CD4-positive, alpha-beta T cell treated with Interleukin-17A for 1 hour (primary cell): Measurements from ENCODE around the gene ZRANB1.

Experiments used
- DNase-seq: peaks from one replicate; pipeline ENCODE4 v3.0.0-alpha.2; 2020

ZRANB1 gene

GRCh38 chr10:124923684-124924083 lies 18.2 kb upstream of the ZRANB1 start:
- no peak for DNase-seq

DNA sequence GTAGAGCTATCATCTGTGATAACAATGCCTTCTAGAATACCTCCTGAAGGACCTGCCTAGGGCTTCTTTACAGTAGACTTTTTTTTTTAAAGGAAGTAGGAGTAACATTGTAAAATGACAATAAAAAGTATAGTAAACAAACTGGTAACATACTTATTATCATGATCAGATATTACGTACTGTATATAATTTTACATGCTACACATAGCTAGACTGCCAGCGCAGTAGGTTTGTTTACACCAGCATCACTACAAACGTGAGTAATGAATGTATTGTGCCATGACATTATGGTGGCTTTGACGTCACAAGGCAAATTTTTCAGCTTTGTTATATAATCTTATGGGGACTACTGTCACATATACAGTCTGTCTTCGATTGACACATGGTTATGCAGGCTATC lies 15.4 kb upstream of the ZRANB1 start:
- DNase-seq: no peak

DNA sequence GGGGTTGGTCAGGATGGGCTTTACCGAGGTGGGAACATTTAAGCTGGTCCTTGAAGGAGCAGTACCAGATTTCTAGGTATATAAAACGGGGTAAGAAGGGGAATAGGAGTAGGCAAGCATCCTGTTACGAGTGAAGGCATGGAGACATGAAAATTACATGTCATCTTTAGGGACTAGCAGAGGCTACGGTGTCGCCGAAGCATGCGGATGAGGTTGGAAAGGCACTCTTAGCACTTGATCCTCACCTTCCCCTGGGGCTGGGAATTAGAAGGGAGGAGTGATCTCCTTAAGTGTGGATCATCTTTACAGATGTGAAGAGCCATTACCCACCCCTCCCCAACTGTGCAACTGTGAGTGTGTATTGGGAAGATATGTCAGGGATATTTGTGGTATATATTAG lies 13.8 kb upstream of the ZRANB1 start:
- DNase-seq: no peak

GRCh38 chr10:124928545-124928944 lies 13.4 kb upstream of the ZRANB1 start:
- no peak for DNase-seq

- DNase-seq: no peak
Measured at GRCh38 chr10:124935946-124936345, 6.0 kb upstream of the ZRANB1 start.

DNA sequence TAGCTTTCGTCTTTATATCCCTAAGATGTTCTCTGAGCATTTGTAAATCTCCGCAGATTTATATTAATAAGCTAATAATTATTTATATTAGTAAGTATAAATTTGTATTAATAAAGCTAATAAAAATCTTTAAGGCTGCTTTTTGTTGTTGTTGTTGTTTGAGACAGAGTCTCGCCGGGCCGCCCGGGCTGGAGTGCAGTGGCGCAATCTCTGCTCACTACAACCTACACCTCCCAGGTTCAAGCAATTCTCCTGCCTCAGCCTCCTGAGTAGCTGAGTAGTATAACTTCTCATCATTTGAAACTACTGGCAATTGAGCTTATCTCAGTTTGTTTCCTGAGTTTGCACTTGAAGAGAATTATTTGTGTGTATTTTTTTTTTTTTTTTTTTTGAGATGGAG lies 5.1 kb upstream of the ZRANB1 start:
- no peak for DNase-seq

- DNase-seq: no peak
Measured at GRCh38 chr10:124939290-124939689, 2.6 kb upstream of the ZRANB1 start.

DNA sequence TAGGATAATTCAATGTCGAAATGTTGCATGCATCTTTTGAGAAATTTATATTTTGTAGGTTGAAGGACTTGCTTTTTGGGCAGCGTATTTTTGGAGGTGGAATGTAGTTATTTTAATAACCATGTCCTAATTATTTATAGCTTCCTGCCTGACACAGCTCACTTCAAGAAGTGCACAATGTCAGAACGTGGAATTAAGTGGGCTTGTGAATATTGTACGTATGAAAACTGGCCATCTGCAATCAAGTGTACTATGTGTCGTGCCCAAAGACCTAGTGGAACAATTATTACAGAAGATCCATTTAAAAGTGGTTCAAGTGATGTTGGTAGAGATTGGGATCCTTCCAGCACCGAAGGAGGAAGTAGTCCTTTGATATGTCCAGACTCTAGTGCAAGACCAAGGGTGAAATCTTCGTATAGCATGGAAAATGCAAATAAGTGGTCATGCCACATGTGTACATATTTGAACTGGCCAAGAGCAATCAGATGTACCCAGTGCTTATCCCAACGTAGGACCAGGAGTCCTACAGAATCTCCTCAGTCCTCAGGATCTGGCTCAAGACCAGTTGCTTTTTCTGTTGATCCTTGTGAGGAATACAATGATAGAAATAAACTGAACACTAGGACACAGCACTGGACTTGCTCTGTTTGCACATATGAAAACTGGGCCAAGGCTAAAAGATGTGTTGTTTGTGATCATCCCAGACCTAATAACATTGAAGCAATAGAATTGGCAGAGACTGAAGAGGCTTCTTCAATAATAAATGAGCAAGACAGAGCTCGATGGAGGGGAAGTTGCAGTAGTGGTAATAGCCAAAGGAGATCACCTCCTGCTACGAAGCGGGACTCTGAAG lies 620 bp downstream of the ZRANB1 start:
- no peak for DNase-seq

DNA sequence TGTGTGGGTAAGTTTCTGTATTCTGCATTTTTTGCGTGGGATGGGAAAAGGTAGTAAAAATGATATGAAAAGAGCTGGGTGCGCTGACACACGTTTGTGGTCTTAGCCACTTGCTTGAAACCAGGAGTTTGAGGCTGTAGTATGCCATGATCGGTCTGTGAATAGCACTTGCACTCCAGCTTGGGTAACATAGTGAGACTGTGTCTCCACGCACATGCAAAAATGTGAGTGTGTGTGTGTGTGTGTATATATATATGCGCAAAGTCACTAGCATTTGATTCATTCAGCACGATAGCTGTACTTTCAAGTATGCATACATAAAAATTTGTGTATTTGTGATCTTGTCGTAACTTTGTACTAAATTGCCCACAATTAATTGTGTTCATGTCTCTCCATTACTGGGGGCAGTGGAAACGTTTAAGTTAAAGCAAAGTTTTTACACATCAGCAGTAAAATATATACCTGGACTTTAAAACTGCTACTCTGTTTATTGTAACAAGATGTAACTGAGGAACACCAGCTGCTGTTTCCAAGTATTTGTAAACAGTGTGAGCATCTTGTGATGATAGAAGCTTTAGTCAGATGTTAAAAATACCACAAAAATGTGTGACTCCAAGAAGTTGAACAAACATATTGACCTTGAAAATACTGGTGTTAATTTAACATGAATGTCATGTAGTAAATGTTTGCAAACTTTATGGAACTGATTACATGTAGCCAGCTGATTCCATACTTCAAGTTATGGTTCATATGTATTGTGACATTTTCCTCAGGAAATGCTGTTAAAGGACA lies 1.6 kb downstream of the ZRANB1 start:
- DNase-seq: no peak

DNA sequence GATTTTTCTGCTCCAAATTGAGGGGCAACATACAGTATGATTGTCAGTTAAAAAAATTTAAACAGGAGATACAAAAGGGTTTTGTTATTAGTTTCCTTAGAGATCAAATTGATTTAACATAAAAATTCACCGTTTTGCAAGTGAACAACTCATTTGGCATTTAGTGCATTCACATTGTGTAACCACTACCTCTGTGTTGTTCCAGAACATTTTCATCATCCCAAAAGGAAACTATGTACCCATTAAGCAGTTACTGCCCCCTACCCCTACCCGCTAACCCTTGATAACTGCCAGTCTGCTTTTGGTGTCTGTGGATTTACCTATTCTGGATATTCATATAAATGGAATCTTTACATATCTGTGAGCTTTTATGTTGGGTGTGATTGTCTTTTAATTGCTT lies 3.1 kb downstream of the ZRANB1 start:
- no peak for DNase-seq

DNA sequence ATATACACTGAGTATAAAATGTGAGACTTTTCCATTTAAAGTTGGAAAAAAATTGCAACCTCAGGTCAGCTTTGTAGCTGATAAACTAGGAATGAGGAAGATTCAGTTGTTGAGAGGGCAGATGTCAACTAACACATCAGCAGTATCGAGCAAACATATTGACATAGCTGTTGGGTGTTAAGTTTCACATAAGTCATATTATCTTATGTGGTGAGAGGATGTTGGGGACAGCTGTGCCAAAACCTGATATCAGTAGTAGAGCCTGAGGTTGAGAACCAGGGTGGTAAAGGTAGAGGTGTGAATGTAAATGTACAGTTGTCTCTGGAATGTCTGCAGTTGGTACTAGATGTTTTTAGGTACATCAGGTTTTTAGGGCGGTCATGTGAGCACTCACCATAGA lies 5.0 kb downstream of the ZRANB1 start:
- DNase-seq: no peak

- DNase-seq: no peak
Measured at GRCh38 chr10:124949543-124949942, 7.6 kb downstream of the ZRANB1 start.

GRCh38 chr10:124952123-124952522 lies 10.2 kb downstream of the ZRANB1 start:
- no peak for DNase-seq

- no peak for DNase-seq
Measured at GRCh38 chr10:124953421-124953820, 11.5 kb downstream of the ZRANB1 start.

DNA sequence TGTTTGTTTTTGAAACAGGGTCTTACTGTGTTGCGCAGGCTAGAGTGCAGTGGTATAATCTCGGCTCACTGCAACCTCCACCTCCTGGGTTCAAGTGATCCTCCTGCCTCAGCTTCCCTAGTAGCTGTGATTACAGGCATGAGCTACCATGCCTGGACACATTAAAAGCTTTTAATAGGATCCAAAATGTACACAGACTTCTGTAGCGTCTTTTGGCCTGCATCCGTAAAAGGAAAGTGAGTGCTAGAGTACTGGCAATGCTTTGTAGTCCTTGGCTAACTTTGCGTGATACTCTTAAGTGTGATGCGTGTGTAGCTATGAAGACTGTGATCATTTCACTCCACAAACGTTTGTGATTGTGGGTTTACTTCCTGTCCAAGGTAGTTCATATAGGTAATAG lies 13.3 kb downstream of the ZRANB1 start:
- no peak for DNase-seq

GRCh38 chr10:124955868-124956267 lies 13.9 kb downstream of the ZRANB1 start:
- no peak for DNase-seq

GRCh38 chr10:124956764-124957163 lies 14.8 kb downstream of the ZRANB1 start:
- DNase-seq: no peak

DNA sequence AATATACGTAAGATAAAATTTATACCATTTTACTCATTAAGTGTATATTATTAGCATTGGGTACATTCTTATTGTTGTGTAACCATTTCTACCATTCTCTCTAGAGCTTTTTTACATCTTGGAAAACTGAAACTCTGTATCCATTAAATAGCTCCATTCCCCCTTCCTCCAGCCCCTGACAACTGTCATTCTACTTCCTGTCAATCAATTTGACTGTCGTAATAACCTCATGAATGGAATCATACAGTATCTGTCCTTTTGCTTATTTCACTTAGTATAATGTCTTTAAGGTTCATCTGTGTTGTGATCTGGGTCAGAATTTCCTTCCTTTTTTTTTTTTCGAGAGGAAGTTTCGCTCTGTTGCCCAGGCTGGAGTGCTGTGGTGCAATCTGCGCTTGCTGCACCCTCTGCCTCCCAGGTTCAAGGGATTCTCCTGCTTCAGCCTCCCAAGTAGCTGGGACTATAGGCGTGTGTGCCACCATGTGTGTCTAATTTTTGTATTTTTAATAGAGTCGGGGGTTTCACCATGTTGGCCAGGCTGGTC lies 15.6 kb downstream of the ZRANB1 start:
- no peak for DNase-seq

- no peak for DNase-seq
Measured at GRCh38 chr10:124959564-124959963, 17.6 kb downstream of the ZRANB1 start.

GRCh38 chr10:124961248-124961570 lies 19.3 kb downstream of the ZRANB1 start:
- no peak for DNase-seq

- no peak for DNase-seq
Measured at GRCh38 chr10:124962421-124962820, 20.5 kb downstream of the ZRANB1 start.

- DNase-seq: no peak
Measured at GRCh38 chr10:124963866-124964720, 22.2 kb downstream of the ZRANB1 start.

GRCh38 chr10:124966008-124966407 lies 24.1 kb downstream of the ZRANB1 start:
- no peak for DNase-seq
